Heart left ventricle (tissue), 16 donors: Measurements from ENCODE around the gene LAMA2. TPM values are rescaled to one million over a fixed set of nuclear protein-coding genes. Genes with fewer than 3 reads are reported as not detected.

ENCODE experiments used
- ATAC-seq, 4 donors: fragments of 200-7000 bp; cut with Tn5 transposase; one replicate each; pipeline ENCODE4 v1.9.1; 2020 to 2022; ENCODE audit warnings: moderate library complexity in 4 of 4, mild to moderate bottlenecking in 3 of 4, moderate number of reproducible peaks in 1 of 4
- DNase-seq, 5 donors: peaks; one replicate each; pipeline ENCODE4 v3.0.0-alpha.2; 2020
- H3K27ac ChIP-seq, 12 donors: fragments of 200-600 bp; sonication (generic) in 4 of 12; one replicate each; pipeline versions ENCODE4 v1.5.0 to v1.8.0; 2016 to 2022; ENCODE audit warnings: mild to moderate bottlenecking in 2 of 12
- H3K27me3 ChIP-seq, 9 donors: fragments of 200-600 bp; sonication (generic) in 2 of 9; one replicate each; pipeline versions ENCODE4 v1.5.1 to v1.8.0; 2016 to 2022; ENCODE audit warnings: mild to moderate bottlenecking in 3 of 9
- H3K36me3 ChIP-seq, 9 donors: fragments of 200-600 bp; sonication (generic) in 2 of 9; one replicate each; pipeline versions ENCODE4 v1.5.0 to v1.8.0; 2018 to 2022; ENCODE audit warnings: mild to moderate bottlenecking in 2 of 9
- H3K4me1 ChIP-seq, 12 donors: fragments of 200-600 bp; sonication (generic) in 4 of 12; one replicate each; pipeline versions ENCODE4 v1.5.0 to v1.8.0; 2016 to 2022; ENCODE audit warnings: mild to moderate bottlenecking in 3 of 12
- H3K4me3 ChIP-seq, 12 donors: fragments of 200-600 bp; sonication (generic) in 4 of 12; one replicate each; pipeline versions ENCODE4 v1.5.0 to v1.8.0; 2017 to 2022; ENCODE audit warnings: mild to moderate bottlenecking in 9 of 12, moderate library complexity in 4 of 12
- H3K9me3 ChIP-seq, 12 donors: fragments of 200-600 bp; sonication (generic) in 4 of 12; one replicate each; pipeline versions ENCODE4 v1.5.0 to v1.8.0; 2016 to 2022; ENCODE audit warnings: mild to moderate bottlenecking in 1 of 12
- POLR2A ChIP-seq, 2 donors: fragments of 450-650 bp; IDR thresholded peaks; one replicate each; pipeline ENCODE4 v1.6.1; 2017; ENCODE audit warnings: antibody characterized with exemption in 2 of 2, mild to moderate bottlenecking in 2 of 2, moderate library complexity in 2 of 2
- WGBS, 4 donors: extraction: QIAGEN DNeasy Blood & Tissue Kit in 2 of 4; methylation state at CpG; one replicate each; pipeline versions ENCODE4 v1.1.5 to v1.1.7; 2013 to 2018; 5-methylcytosine and 5-hydroxymethylcytosine counted together
- intact Hi-C, 10 donors: fragments of 100-400 bp; cut with DNase I; formaldehyde crosslinking; loops; one replicate each; pipeline versions ENCODE4 v1.11.1 to v1.14.2; 2022
- polyA plus RNA-seq, 2 donors: library from polyadenylated mRNA; stranded (reverse); fragments of 200-250 nt; gene quantifications; one replicate each; pipeline ENCODE4 v1.2.3, GENCODE V29; 2013
- total RNA-seq, 9 donors: library from RNA; depleted of rRNA in 2 of 9; stranded (reverse); fragments of >200 nt in 2 of 9; fragmentation: NEBNext Ultra II Directional in 3 of 9; extraction: Animal tissue kit (Norgen Biotek cat#: 25700) in 3 of 9; gene quantifications; one replicate each; pipeline versions ENCODE4 v1.1.0 to v1.2.4, GENCODE V29; 2016 to 2023
- TF ChIP-seq, protein P1 (sequence below), 12 donors: fragments of 200-600 bp; sonication (generic) in 4 of 12; IDR thresholded peaks; one replicate each; pipeline versions ENCODE4 v1.5.0 to v1.8.0; 2018 to 2022; ENCODE audit warnings: antibody characterized with exemption in 12 of 12, mild to moderate bottlenecking in 5 of 12
- donor health status: ischemic (EF 13 %, LVEDD 7.1; RV severe dilation, severe dysfunction).
- donor health status: healthy with polysubstance abuse.
- donor health status: DM: no; HTN: yes; CAD: no.
- donor health status: DM: no; HTN: no; CAD: no.
- donor health status: ischemic (EF 25% LVEDD 6.9; RV normal size, moderate dysfunction).
- donor health status: ischemic (EF 25% LVEDD 5.7; RV mildly dilated, moderate dysfunction).
- donor health status: healthy.
- donor health status: DM: yes; HTN: yes; CAD: no.
- donor health status: ischemic (EF 35%, LVEDD 5.7; RV mildly dilated, moderate dysfunction).
- donor health status: nonischemic (EF 11% LVEDD 7.7; RV severe dilation, severe dysfunction).
- donor health status: DM: yes; HTN: yes; CAD: no.
- donor health status: PGD.
- donor health status: ischemic (EF 29% LVEDD 5.4; RV normal size, mild dysfunction).
- donor health status: nonischemic (EF 23%, LVEDD 6.1; RV moderate dilation, normal function).

LAMA2 gene
- total and polyA plus RNA-seq, 11 donors = 34.8 to 299 (median 206) TPM

DNA sequence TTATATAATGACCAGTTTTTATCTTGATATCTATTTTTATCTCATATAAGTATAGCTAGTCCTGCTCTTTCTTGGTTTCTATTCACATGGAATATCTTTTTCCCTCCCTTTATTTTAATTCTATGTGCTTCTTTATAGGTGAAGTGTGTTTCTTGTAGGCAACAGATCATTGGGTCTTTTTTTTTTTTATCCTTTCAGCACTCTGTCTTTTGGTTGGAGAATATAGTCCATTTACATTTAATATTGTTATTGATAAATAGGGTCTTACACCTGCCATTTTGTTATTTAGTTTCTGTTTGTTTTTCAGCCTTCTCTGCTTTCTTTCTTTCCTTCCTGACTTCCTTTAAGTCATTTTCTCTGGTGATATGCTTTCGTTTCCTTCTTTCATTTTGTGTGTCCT lies 22.2 kb upstream of the LAMA2 start:
- H3K36me3 ChIP-seq = no peaks in the 10 kb centered on the region
- H3K4me1 ChIP-seq = peaks cover 0 to 5% (median 0%) of the 10 kb centered on the region in 12 donors
- ATAC-seq = no peak
- no peaks in the 10 kb centered on the region for H3K27me3 ChIP-seq
- no peak overlapping the region for H3K4me3 ChIP-seq
- intact Hi-C loops = no loop called here
- no peak for TF ChIP-seq POLR2A (IDR thresholded peaks at IDR 0.05)
- TF ChIP-seq, protein P1, sequence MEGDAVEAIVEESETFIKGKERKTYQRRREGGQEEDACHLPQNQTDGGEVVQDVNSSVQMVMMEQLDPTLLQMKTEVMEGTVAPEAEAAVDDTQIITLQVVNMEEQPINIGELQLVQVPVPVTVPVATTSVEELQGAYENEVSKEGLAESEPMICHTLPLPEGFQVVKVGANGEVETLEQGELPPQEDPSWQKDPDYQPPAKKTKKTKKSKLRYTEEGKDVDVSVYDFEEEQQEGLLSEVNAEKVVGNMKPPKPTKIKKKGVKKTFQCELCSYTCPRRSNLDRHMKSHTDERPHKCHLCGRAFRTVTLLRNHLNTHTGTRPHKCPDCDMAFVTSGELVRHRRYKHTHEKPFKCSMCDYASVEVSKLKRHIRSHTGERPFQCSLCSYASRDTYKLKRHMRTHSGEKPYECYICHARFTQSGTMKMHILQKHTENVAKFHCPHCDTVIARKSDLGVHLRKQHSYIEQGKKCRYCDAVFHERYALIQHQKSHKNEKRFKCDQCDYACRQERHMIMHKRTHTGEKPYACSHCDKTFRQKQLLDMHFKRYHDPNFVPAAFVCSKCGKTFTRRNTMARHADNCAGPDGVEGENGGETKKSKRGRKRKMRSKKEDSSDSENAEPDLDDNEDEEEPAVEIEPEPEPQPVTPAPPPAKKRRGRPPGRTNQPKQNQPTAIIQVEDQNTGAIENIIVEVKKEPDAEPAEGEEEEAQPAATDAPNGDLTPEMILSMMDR (IDR thresholded peaks at IDR 0.05) = no peak
- peaks cover 0 to 26% (median 11%) of the 10 kb centered on the region in 12 donors for H3K9me3 ChIP-seq
- no peak for DNase-seq
- WGBS, 4 donors = 81 to 87% (median 84%) methylated on average over 1 of the region's 1 CpG
- H3K27ac ChIP-seq = no peak overlapping the region

DNA sequence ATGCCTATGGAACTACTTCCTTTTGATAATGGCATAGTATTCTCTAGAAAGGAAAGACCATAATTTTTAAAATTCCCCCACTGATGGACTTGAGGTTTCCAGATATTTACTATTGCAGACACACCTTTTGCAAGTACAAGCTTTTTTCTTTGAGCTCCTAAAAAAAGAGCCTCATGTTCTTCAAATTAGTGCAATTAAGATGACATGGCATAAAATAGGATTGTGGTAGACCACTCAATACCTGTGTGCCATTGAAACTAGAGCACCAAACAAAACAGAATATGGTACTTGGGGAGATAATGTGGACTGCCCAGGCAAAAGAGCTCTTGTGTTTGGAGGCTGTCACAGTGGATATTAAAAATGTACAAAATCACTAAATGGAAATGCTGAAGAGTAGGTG lies 19.0 kb upstream of the LAMA2 start:
- H3K36me3 ChIP-seq = no peaks in the 10 kb centered on the region
- H3K4me1 ChIP-seq = peaks cover 0 to 3% (median 0%) of the 10 kb centered on the region in 12 donors
- H3K9me3 ChIP-seq = peaks cover 0 to 26% (median 11%) of the 10 kb centered on the region in 12 donors
- no peak for ATAC-seq
- intact Hi-C loops = no loop called here
- no peak overlapping the region for H3K4me3 ChIP-seq
- no peaks in the 10 kb centered on the region for H3K27me3 ChIP-seq
- TF ChIP-seq POLR2A (IDR thresholded peaks at IDR 0.05) = no peak
- TF ChIP-seq, protein P1 (IDR thresholded peaks at IDR 0.05) = no peak
- no peak overlapping the region for H3K27ac ChIP-seq
- no peak for DNase-seq

DNA sequence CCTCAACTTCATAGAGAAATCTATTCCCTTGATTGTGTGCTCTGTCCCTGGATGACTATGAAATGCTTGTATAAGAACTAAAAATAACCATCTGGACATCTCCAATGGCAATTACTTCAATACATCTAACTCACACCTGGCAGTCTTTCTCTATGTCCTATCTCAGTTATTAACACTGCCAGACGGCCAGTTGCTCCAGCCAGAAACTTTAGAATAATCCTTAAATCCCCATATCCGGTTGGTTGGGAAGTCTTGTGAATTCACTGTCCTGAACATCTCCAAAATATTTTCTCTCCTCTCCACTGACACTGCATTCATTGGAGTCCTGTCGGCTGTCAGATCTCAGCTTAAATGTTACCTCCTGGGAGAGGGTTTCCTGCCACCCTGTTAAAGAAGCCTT lies 12.2 kb upstream of the LAMA2 start:
- intact Hi-C loops = no loop called here
- TF ChIP-seq, protein P1 (IDR thresholded peaks at IDR 0.05) = no peak
- no peak for TF ChIP-seq POLR2A (IDR thresholded peaks at IDR 0.05)
- H3K27me3 ChIP-seq = no peaks in the 10 kb centered on the region
- no peak overlapping the region for H3K4me3 ChIP-seq
- ATAC-seq (no peak), DNase-seq (no peak)
- peaks cover 0 to 4% (median 0%) of the 10 kb centered on the region in 12 donors for H3K4me1 ChIP-seq
- 55 to 65% (median 62%) methylated on average over 3 of the region's 3 CpGs for WGBS, 4 donors
- no peaks in the 10 kb centered on the region for H3K36me3 ChIP-seq
- H3K9me3 ChIP-seq = no peaks in the 10 kb centered on the region
- no peak overlapping the region for H3K27ac ChIP-seq

DNA sequence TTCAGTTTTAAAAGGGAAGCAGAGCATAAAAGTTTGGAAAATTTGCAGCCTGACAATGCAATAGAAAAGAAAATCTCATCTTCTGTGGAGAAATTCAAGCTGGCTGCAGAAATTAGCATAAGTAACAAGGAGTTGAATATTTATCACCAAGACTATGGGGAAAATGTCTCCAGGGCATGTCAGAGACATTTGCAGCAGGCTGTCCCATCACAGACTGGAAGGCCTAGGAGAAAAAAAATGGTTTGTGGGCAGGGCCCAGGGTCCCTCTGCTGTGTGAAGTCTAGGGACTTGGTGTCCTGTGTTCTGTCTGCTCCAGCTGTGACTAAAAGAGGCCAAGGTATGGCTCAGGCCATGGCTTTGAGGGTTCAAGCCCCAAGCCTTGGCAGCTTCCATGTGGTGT lies 8.1 kb upstream of the LAMA2 start:
- Histone ChIP-seq H3K27ac (no peak overlapping the region), H3K4me1 (peaks cover 0 to 4% (median 0%) of the 10 kb centered on the region in 12 donors), H3K27me3 (no peaks in the 10 kb centered on the region), H3K36me3 (no peaks in the 10 kb centered on the region), H3K9me3 (no peaks in the 10 kb centered on the region), H3K4me3 (no peak overlapping the region)
- DNase-seq (no peak), ATAC-seq (no peak)
- TF ChIP-seq, protein P1 (IDR thresholded peaks at IDR 0.05) = no peak
- no peak for TF ChIP-seq POLR2A (IDR thresholded peaks at IDR 0.05)
- intact Hi-C loops = no loop called here
